Mesenchymal stem cell (in vitro differentiated cells and primary cell): Measurements from ENCODE around the gene TTC22.

ENCODE experiments used
- DNase-seq: peaks from one replicate; pipeline ENCODE4 v3.0.0-alpha.2; 2013
- H2AFZ ChIP-seq: one replicate; pipeline ENCODE4 v1.6.1; 2013; ENCODE audit warnings: low read depth, mild to moderate bottlenecking, control low read depth, inconsistent platforms, low read length, moderate library complexity
- H2AK5ac ChIP-seq: 2 replicates; pipeline ENCODE4 v1.6.1; 2013; ENCODE audit warnings: low read length, moderate library complexity, mild to moderate bottlenecking, inconsistent platforms; ENCODE audit not compliant: severe bottlenecking
- H2BK120ac ChIP-seq: one replicate; pipeline ENCODE4 v1.6.1; 2013; ENCODE audit warnings: low read depth, mild to moderate bottlenecking, inconsistent platforms, low read length, moderate library complexity
- H2BK12ac ChIP-seq, 2 experiments: one replicate each; pipeline ENCODE4 v1.6.1; 2013; ENCODE audit warnings: inconsistent platforms in 2 of 2, low read length in 2 of 2, mild to moderate bottlenecking in 2 of 2, moderate library complexity in 2 of 2, control low read depth in 1 of 2
- H2BK15ac ChIP-seq: one replicate; pipeline ENCODE4 v1.6.1; 2013; ENCODE audit warnings: mild to moderate bottlenecking, low read depth, inconsistent platforms; ENCODE audit not compliant: poor library complexity, severe bottlenecking
- H2BK5ac ChIP-seq: 2 replicates; pipeline ENCODE4 v1.6.1; 2013; ENCODE audit warnings: low read depth, mild to moderate bottlenecking, low read length, control low read depth, inconsistent platforms; ENCODE audit not compliant: poor library complexity, severe bottlenecking
- H3K14ac ChIP-seq, 2 experiments: one replicate each; pipeline ENCODE4 v1.6.1; 2013; ENCODE audit warnings: inconsistent platforms in 2 of 2, low read length in 2 of 2, control low read depth in 1 of 2, mild to moderate bottlenecking in 1 of 2, moderate library complexity in 1 of 2
- H3K18ac ChIP-seq, 2 experiments: one replicate each; pipeline ENCODE4 v1.6.1; 2013; ENCODE audit warnings: inconsistent platforms in 2 of 2, low read length in 2 of 2, control low read depth in 1 of 2, low read depth in 1 of 2, mild to moderate bottlenecking in 1 of 2
- H3K23ac ChIP-seq, 2 experiments: one replicate each; pipeline ENCODE4 v1.6.1; 2013; ENCODE audit warnings: inconsistent platforms in 2 of 2, low read length in 2 of 2, mild to moderate bottlenecking in 2 of 2, moderate library complexity in 2 of 2, control low read depth in 1 of 2
- H3K27ac ChIP-seq: 2 replicates; pipeline ENCODE4 v1.5.1; 2013; ENCODE audit warnings: mild to moderate bottlenecking, moderate library complexity, low read length, control low read depth, inconsistent platforms; ENCODE audit not compliant: poor library complexity, severe bottlenecking
- H3K27me3 ChIP-seq, 2 experiments: 2 replicates each; pipeline versions ENCODE4 v1.6.1 to v1.7.0; 2013; ENCODE audit warnings: low read length in 2 of 2, mild to moderate bottlenecking in 2 of 2, moderate library complexity in 2 of 2, control low read depth in 1 of 2, inconsistent platforms in 1 of 2; ENCODE audit not compliant: control insufficient read depth in 1 of 2, insufficient read depth in 1 of 2
- H3K36me3 ChIP-seq, 2 experiments: 2 replicates each; pipeline versions ENCODE4 v1.6.1 to v1.7.0; 2013; ENCODE audit warnings: low read length in 2 of 2, control low read depth in 1 of 2, inconsistent platforms in 1 of 2, low read depth in 1 of 2, mild to moderate bottlenecking in 1 of 2; ENCODE audit not compliant: insufficient read depth in 2 of 2, control insufficient read depth in 1 of 2
- H3K4ac ChIP-seq, 2 experiments: one replicate each; pipeline ENCODE4 v1.6.1; 2013; ENCODE audit warnings: inconsistent platforms in 2 of 2, low read length in 2 of 2, mild to moderate bottlenecking in 2 of 2, moderate library complexity in 2 of 2, control low read depth in 1 of 2, low read depth in 1 of 2
- H3K4me1 ChIP-seq: 2 replicates; pipeline ENCODE4 v1.6.1; 2013; ENCODE audit warnings: low read depth, low read length, control low read depth; ENCODE audit not compliant: control insufficient read depth, insufficient read depth
- H3K4me2 ChIP-seq: 2 replicates; pipeline ENCODE4 v1.6.1; 2013; ENCODE audit warnings: low read length, mild to moderate bottlenecking, inconsistent platforms; ENCODE audit not compliant: poor library complexity, severe bottlenecking
- H3K4me3 ChIP-seq, 2 experiments: 2 replicates each; pipeline versions ENCODE4 v1.5.1 to v1.7.0; 2013; ENCODE audit warnings: low read length in 2 of 2, mild to moderate bottlenecking in 2 of 2, control low read depth in 1 of 2, low read depth in 1 of 2; ENCODE audit not compliant: insufficient read depth in 1 of 2
- H3K79me1 ChIP-seq: replicated peaks from 2 replicates; pipeline ENCODE4 v1.6.1; 2013; ENCODE audit warnings: mild to moderate bottlenecking, control low read depth, low read length, inconsistent platforms; ENCODE audit not compliant: poor library complexity, severe bottlenecking
- H3K9ac ChIP-seq: 2 replicates; pipeline ENCODE4 v1.7.0; 2013; ENCODE audit warnings: mild to moderate bottlenecking, low read length, moderate library complexity
- H3K9me3 ChIP-seq: 2 replicates; pipeline ENCODE4 v1.7.0; 2013; ENCODE audit warnings: mild to moderate bottlenecking, low read length; ENCODE audit not compliant: control insufficient read depth
- H4K8ac ChIP-seq: one replicate; pipeline ENCODE4 v1.6.1; 2013; ENCODE audit warnings: inconsistent platforms, mild to moderate bottlenecking, low read length, moderate library complexity
- H4K91ac ChIP-seq: one replicate; pipeline ENCODE4 v1.6.1; 2013; ENCODE audit warnings: mild to moderate bottlenecking, low read length, inconsistent platforms
- WGBS: methylation state at CpG from one replicate; pipeline ENCODE4 v1.1.7; 2013; ENCODE audit warnings: mixed read lengths; 5-methylcytosine and 5-hydroxymethylcytosine counted together

Gene TTC22

GRCh38 chr1:54787604-54788003 is 13.5 kb downstream of the TTC22 start:
- H2AK5ac ChIP-seq = no peak overlapping the region
- peaks cover 34 to 64% of the 10 kb centered on the region in 2 experiments for H3K27me3 ChIP-seq
- H3K9me3 ChIP-seq = peaks cover 8% of the 10 kb centered on the region
- no peaks in the 10 kb centered on the region for H3K79me1 ChIP-seq
- DNase-seq = no peak
- no peak overlapping the region for H4K8ac ChIP-seq
- no peak overlapping the region for H2BK12ac ChIP-seq
- no peak overlapping the region for H3K23ac ChIP-seq
- H3K36me3 ChIP-seq = no peaks in the 10 kb centered on the region
- H3K27ac ChIP-seq = no peak overlapping the region
- WGBS = 87% methylated on average over 11 of the region's 11 CpGs
- no peak overlapping the region for H4K91ac ChIP-seq
- no peak overlapping the region for H3K4ac ChIP-seq
- H3K4me2 ChIP-seq = no peak overlapping the region
- H3K14ac ChIP-seq = no peak overlapping the region
- H2BK15ac ChIP-seq = no peak overlapping the region
- no peak overlapping the region for H2AFZ ChIP-seq
- H2BK120ac ChIP-seq = no peak overlapping the region
- H3K4me3 ChIP-seq = no peak overlapping the region
- H3K9ac ChIP-seq = no peak overlapping the region
- no peak overlapping the region for H2BK5ac ChIP-seq
- H3K4me1 ChIP-seq = no peaks in the 10 kb centered on the region
- H3K18ac ChIP-seq = no peak overlapping the region

GRCh38 chr1:54786778-54787177 is 14.3 kb downstream of the TTC22 start:
- H3K79me1 ChIP-seq = no peaks in the 10 kb centered on the region
- 88% methylated on average over 8 of the region's 8 CpGs for WGBS
- no peak for DNase-seq
- no peak overlapping the region for H3K14ac ChIP-seq
- H3K23ac ChIP-seq = no peak overlapping the region
- H2BK15ac ChIP-seq = no peak overlapping the region
- H4K91ac ChIP-seq = no peak overlapping the region
- H3K4me3 ChIP-seq = no peak overlapping the region
- H3K4me1 ChIP-seq = no peaks in the 10 kb centered on the region
- H3K18ac ChIP-seq = no peak overlapping the region
- H3K4ac ChIP-seq = no peak overlapping the region
- no peak overlapping the region for H4K8ac ChIP-seq
- no peak overlapping the region for H2BK12ac ChIP-seq
- H3K27me3 ChIP-seq = peaks cover 34 to 71% of the 10 kb centered on the region in 2 experiments
- no peaks in the 10 kb centered on the region for H3K36me3 ChIP-seq
- no peak overlapping the region for H2AK5ac ChIP-seq
- H2BK120ac ChIP-seq = no peak overlapping the region
- H2BK5ac ChIP-seq = no peak overlapping the region
- no peak overlapping the region for H3K9ac ChIP-seq
- H3K4me2 ChIP-seq = no peak overlapping the region
- H3K9me3 ChIP-seq = peaks cover 3% of the 10 kb centered on the region
- no peak overlapping the region for H3K27ac ChIP-seq
- H2AFZ ChIP-seq = no peak overlapping the region

- no peak overlapping the region for H2AK5ac ChIP-seq
- no peak overlapping the region for H2BK5ac ChIP-seq
- no peak overlapping the region for H3K18ac ChIP-seq
- H3K23ac ChIP-seq = no peak overlapping the region
- H3K27ac ChIP-seq = no peak overlapping the region
- no peaks in the 10 kb centered on the region for H3K4me1 ChIP-seq
- H4K8ac ChIP-seq = no peak overlapping the region
- no peak overlapping the region for H2AFZ ChIP-seq
- H3K4me3 ChIP-seq = no peak overlapping the region
- peaks cover 12 to 75% of the 10 kb centered on the region in 2 experiments for H3K27me3 ChIP-seq
- H3K36me3 ChIP-seq = no peaks in the 10 kb centered on the region
- WGBS = no CpG with 5 or more reads among the region's 2 CpGs
- no peak overlapping the region for H2BK15ac ChIP-seq
- no peak overlapping the region for H3K4me2 ChIP-seq
- no peak overlapping the region for H2BK120ac ChIP-seq
- no peak overlapping the region for H2BK12ac ChIP-seq
- H3K14ac ChIP-seq = no peak overlapping the region
- H3K79me1 ChIP-seq = no peaks in the 10 kb centered on the region
- H3K4ac ChIP-seq = no peak overlapping the region
- no peak overlapping the region for H3K9ac ChIP-seq
- no peak for DNase-seq
- H4K91ac ChIP-seq = no peak overlapping the region
- H3K9me3 ChIP-seq = no peaks in the 10 kb centered on the region
Observed at GRCh38 chr1:54784066-54784465, 17.1 kb downstream of the TTC22 start.

- Histone ChIP-seq H4K8ac (no peak overlapping the region), H2AFZ (no peak overlapping the region), H3K9me3 (no peaks in the 10 kb centered on the region), H3K18ac (no peak overlapping the region), H3K14ac (no peak overlapping the region), H3K79me1 (no peaks in the 10 kb centered on the region), H3K4me2 (no peak overlapping the region), H2AK5ac (no peak overlapping the region), H3K27ac (no peak overlapping the region), H4K91ac (no peak overlapping the region), H3K4me3 (no peak overlapping the region), H3K9ac (no peak overlapping the region), H3K4ac (no peak overlapping the region), H2BK120ac (no peak overlapping the region), H3K36me3 (no peaks in the 10 kb centered on the region), H2BK12ac (no peak overlapping the region), H3K4me1 (no peaks in the 10 kb centered on the region), H3K23ac (no peak overlapping the region), H2BK15ac (no peak overlapping the region), H2BK5ac (no peak overlapping the region), H3K27me3 (peaks cover 13 to 75% of the 10 kb centered on the region in 2 experiments)
- 73% methylated on average over 1 of the region's 2 CpGs for WGBS
- no peak for DNase-seq
Observed at GRCh38 chr1:54782588-54782987, 18.5 kb downstream of the TTC22 start.
